Measurements from ENCODE around the gene COPG1.
A peak's percentile ranks its signal among the peaks of the same experiment; 100 is the strongest.

Gene COPG1

DNA sequence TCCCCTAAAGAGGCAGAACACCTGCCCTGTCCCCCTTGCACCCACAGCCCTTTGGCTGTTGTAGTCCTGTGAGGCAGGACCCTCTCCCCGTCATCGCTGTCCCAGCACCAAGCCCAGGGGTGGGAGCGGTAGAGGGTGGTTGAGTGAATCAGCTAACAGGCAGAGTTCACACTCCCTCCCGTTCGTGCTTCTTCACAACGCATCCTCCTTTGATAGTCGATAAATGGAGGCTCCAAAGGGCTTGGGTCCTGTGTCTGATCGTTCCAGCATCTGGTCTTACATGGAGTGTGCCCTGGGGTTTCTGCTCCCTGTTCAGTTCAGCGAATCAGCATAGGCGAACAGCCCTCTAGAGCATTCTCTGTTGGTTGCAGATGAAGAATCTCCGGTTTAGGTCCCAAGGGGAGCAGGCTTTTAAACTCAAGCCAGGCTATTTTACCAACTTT, 28.4 kb downstream of the COPG1 start:
- DNase-seq: peak in 2 of 56 donors; percentile 7 to 29

DNA sequence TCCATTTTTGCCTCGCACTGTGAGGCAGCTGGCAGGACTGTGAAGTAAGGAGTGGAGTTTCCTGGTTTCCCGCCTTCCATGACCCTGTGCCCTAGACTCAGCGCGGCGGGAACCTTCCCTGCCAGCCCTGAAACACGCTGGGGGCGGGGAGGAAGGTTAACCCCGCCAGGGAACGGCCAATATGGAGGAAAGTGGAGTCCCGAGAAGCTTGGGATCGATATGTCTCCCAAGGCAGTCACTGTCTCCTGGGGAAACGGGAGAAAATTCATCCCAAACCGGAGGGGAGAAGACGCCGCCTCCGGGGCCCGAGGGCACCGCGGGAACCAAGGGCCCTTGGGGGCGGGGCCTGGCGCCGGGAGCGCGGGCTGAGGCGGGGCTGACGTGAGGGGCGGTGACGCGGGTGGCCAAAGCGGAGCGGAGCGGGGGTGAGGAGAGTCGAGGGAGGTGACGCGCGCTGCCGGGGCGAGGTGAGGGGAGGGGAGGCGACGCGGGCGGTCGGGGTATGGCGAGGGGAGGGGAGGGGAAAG, 29.1 kb downstream of the COPG1 start, which contains the start of gene HMCES:
TSS of gene HMCES (plus strand) at position 432 of the 527 bp plus-strand sequence. CDS start 863 bp downstream, outside the sequence.
- DNase-seq: peak; percentile 17 to 94 (median 85)

GRCh38 chr3:129278966-129279906, 29.8 kb downstream of the COPG1 start:
- peak in 25 of 56 donors; percentile 5 to 51 (median 22) for DNase-seq

GRCh38 chr3:129280183-129280582, 30.8 kb downstream of the COPG1 start:
- DNase-seq: no peak

DNA sequence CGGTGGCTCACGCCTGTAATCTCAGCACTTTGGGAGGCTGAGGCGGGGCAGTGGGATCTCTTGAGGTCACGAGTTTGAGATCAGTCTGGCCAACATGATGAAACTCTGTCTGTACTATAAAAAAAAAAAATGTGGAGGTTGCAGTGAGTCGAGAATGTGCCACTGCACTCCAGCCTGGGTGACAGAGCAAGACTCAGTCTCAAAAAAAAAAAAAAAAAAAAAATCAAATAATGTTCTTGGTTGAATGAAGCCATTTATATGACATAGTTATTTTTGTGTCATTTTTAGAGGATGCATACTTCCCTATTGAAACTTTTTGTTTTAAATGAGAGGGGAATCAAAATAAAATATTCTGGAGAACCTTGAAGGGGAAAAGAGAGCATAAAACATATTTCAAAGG, 32.3 kb downstream of the COPG1 start:
- DNase-seq: no peak

DNA sequence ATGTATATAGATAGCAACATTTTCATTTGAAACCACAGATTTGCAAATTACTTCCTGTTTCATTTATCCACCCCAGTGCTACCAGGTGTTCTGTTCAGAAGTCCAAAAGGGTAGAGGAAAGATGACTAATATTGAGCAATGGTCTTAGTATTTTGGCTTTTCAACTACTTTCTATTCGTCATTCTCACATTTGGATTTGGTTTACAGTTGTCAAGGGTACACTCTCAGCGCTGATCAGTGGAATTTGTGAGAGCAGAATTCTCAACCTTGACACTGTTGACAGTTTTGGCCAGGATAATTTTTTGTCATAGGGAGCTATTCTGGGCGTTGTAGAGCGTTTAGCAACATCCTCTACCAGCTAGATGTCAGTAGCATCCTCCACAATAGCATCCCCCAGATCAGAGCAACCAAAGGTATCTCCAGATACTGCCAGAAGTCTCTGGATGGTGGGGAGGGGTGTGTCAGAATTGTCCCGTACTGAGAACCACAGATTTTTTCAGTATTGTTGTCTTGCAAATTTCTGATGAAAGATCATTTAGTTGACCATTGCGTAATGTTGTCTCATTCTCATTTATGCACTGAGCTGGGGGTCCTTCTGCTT, 33.4 kb downstream of the COPG1 start:
- no peak for DNase-seq

GRCh38 chr3:129286081-129286480, 36.7 kb downstream of the COPG1 start:
- DNase-seq: no peak

DNA sequence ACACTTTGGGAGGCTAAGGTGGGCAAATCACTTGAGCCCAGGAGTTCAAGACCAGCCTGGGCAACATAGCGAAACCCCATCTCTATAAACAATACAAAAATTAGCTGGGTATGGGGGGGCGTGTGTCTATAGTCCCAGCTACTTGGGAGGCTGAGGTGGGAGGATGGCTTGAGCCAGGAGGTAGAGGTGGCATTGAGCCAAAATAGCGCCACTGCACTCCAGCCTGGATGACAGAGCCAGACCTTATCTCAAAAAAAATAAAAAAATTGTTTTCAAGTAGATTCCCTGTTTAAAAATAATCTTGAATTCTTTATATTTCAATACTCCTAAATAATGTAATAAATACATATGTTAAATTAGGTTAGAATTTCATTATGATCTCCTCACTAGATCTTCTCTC, 39.0 kb downstream of the COPG1 start:
- DNase-seq: no peak

- no peak for DNase-seq
Observed at GRCh38 chr3:129289201-129289921, 40.0 kb downstream of the COPG1 start.

GRCh38 chr3:129291236-129291886, 42.0 kb downstream of the COPG1 start:
- no peak for DNase-seq

DNA sequence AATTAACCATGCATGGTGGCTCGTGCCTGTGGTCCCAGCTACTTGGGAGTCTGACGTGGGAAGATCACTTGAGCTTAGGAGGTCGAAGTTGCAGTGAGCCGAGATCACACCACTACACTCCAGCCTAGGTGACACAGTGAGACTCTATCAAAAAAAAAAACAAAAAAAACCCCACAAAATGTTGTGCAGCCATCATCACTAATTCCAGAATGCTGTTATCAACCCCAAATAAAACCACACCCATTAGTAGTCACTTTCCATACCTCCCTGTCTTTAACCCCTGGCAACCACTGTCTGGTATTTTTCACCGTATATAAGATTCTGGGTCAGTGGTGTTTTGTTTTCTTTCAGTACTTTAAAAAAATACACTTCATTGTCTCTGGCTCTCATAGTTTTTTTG, 45.9 kb downstream of the COPG1 start:
- no peak for DNase-seq

DNA sequence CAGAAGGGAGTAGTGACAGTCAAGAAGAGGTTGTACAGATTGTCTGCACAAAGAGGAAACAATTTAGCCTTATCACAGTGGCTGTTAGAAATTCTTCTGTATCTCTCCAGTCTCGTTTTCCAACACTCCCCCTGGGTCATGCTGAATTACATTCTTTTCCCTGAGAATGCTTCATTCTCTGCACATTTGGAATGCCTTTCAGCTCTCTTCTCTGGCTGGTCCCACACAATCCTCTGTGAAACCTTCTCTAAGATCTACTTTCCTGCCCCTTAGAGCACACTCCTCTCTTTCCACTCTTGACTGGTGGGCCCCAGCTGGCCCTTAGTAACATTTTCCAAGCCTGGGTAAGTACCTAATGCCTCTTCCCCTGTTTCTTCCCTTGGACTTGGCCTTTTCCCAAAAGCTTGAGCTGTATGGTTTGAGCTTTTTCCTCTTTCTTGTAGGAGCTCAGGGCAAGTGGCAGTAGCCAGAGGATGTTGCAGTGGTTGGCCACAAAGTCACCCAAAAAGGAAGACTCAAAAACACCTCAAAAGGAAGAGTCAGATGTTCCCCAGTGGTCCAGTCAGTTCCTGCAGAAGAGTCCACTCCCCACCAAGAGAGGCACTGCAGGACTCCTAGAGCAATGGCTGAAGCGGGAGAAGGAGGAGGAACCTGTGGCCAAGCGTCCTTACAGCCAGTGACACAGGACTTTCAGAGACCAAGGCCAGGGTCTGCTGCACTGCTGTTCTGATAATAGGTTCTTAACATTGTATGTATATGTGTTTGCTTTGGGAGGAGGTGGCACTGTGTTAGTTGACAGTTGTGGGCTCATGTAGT, 54.9 kb downstream of the COPG1 start:
- no peak for DNase-seq

DNA sequence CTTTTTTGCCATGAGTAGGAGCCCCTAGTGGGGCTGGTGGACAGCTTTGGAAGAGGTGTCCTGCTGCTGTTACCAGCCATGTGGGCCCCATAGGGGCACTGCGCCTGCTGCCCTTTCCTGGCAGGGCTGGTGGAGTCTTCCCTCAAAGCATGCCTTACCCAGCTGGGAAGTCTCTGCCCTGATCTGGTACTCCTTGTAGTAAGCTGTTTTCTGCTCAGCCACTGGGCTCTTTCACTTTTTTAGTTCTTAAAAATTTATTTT, 55.5 kb downstream of the COPG1 start:
- no peak for DNase-seq

DNA sequence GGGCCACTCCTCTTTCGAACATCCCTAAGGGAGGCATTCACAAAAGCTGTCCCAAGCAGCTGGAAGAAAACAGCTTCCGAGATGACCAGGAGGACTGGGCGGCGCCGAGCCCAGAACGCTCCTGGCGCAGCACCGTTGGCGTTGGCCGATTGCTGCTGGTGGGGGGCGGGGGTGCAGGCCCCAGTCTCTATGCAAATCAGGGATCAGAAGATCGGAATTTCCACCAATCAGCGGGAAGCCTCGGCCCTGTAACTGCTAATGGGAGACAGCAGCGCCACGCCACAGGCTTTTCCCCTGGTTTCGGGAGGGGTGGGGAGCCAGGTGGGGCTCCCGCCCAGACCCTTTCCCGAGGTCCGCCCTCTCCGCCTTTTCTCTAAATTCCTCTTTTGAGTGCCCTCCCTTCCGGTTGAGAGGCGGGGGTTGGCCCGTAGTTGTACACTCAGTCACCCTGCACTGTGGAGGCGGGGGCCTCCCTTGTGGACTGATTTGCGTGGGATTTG, 56.2 kb downstream of the COPG1 start:
- DNase-seq: peak in 43 of 56 donors; percentile 12 to 82 (median 47)

DNA sequence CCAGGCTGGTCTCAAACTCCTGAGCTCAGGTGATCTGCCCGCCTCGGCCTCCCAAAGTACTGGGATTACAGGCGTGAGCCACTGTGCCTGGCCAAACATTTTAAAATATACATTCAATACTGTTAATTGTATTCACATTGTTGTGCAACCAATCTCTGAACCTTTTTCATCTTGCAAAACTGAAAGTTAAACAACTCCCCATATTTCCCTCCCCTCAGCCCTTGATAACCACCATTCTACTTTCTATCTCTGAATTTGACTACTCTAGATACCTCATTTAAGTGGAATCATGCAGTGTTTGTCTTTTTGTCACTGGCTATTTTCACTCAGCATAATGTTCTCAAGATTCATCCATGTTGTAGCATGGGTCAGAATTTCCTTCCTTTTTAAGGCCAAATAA, 59.2 kb downstream of the COPG1 start:
- no peak for DNase-seq

DNA sequence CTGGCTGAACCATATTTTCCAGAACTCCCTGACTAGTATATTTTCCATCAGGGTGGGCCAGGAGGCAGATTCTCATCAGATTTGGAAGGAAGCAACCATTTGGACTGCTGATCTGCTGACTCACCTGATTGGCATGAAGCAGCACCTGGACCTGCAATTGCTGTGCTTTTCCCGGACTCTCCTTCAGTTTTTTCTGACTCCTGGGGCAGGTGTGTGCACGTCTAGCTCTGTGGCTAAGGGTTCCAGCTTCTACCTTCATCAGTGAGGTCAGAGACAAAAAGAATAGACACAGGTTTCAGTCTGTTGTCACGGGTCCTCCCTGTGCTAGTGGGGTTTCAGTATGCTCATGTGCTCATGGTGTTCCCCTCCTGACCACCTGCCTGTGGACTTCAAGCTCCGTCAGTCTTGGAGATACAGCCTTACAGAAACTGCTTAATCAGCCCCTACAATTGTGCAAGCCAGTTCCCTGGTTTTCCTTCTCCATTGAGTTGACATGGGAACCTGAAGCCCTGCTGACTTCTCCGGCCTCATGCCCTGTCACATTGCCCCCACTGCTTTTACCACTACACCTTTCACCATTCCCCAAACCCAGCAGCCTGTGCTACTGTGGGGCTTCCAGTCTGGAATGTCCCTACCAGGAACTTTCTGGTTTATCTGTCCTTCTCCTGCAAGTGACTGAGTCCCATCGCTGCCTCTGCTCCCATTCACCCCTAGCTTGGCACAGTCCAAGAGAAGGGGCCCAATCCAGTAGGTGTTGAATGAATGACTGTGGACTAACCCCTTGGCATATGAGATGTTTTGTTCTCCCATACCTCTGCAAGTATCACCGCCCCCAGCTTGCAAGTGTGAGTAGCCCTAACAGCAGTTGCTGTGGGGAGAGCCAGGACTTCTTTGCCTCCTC, 61.0 kb downstream of the COPG1 start:
- DNase-seq: no peak

GRCh38 chr3:129311054-129311902, 61.9 kb downstream of the COPG1 start:
- no peak for DNase-seq

- DNase-seq: no peak
Observed at GRCh38 chr3:129312021-129312639, 62.7 kb downstream of the COPG1 start.

Measured in nucleus accumbens (tissue), 56 donors.